HG03558 (cell line): ENCODE results near the gene BPIFB2.

Experiments used
- ATAC-seq: cut with Tn5 transposase; IDR thresholded peaks from one replicate; pipeline ENCODE4 v1.9.1; 2021; ENCODE audit warnings: moderate number of reproducible peaks; ENCODE audit not compliant: unreplicated experiment; ENCODE audit errors: extremely low read depth

Gene BPIFB2

DNA sequence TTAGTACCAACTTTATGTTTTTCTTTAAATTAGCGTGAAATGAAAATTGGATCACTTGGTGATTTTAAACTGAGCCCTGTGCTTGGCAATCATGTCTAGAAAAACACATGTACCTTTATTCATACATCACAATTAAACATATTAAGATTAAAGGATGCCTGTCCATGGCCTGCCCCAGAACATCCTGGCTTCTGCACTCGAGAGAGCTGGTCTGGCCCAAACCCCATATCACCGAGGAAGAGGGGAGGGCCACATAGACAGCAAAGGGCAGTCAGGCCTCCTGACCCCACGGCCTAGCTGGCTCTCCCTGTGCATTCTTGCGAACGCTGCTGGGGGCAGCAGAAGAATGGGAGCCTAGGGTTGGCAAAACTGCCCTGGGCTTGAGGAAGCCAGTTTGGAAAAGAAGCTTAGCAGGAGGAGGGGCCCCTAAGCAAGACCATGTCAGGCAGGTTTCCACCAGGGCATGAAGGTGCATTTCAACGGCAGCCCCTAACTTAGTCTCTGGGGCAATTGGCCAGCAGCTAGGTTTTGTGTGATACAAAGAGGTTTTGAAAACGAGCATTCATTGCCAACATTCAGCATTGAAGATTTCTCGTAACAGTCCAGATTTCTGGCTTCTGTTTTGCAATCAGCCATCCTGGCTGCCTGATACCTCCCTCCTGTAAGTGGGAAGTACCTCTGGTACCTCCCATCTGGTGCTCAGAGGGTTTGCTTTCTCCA lies 54.8 kb downstream of the BPIFB2 start:
- ATAC-seq, result no peak

- no peak for ATAC-seq
Observed at GRCh38 chr20:33062825-33063149, 55.3 kb downstream of the BPIFB2 start.

GRCh38 chr20:33063271-33063670 lies 55.8 kb downstream of the BPIFB2 start:
- no peak for ATAC-seq

GRCh38 chr20:33064572-33065287 lies 57.2 kb downstream of the BPIFB2 start:
- ATAC-seq, result no peak

- ATAC-seq, result no peak
Observed at GRCh38 chr20:33065785-33066184, 58.3 kb downstream of the BPIFB2 start.

DNA sequence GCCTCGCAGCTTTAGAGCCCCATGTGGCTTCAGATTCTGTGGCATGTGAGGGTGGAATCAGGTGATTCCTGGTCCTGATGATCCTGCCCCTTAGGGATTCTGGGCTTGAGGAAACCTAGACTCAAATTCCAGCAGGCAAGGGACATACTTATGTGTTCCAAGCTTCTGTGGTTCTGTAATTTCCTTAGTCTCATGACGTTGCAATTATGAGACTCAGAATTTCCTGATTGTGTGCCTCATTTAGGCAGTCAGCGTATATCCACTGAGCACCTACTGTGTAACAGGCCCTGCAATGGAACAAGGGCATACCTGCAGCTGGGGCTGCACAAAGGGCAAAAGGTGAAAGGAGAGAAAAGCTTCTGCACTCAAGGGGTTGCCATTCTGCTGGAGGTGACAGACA lies 60.3 kb downstream of the BPIFB2 start:
- ATAC-seq, result no peak

- ATAC-seq, result no peak
Observed at GRCh38 chr20:33068251-33068939, 60.9 kb downstream of the BPIFB2 start.

DNA sequence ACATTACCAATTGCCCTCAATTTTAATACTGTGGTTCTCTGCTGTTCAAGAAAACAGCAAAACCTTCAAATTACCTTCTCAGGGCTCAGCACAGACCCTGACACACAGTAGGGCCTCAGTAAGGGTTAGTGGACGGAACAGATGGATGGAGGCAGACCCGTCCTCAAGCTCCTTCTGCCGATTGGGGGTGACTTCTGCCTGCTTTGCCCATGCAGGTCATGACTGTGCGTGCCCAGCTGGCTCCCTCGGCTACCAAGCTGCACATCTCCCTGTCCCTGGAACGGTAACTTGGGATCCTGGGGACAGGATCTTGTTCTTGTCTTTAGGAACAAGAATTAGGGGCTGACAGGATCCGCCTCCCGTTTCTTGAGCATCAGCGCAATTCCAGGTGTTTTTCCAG lies 62.2 kb downstream of the BPIFB2 start:
- ATAC-seq, result no peak

- no peak for ATAC-seq
Observed at GRCh38 chr20:33070111-33071053, 62.9 kb downstream of the BPIFB2 start.

DNA sequence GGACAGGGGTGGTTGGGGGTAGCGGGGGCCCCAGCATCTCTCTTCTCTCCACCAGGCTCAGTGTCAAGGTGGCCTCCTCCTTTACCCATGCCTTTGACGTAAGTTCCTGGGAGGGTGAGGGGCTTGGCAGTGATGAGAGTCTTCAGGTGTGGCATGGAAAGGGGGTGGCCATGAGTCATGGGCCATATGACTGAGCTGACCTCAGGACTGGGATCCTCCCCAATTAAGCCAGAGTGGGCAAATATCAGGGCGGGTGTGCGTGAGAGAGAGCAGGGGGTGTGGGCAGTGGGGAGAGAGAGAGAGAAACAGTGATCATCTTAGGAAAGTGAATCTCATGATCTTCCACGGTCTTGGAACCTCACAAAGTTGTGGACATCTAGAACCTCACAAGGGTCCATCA lies 63.7 kb downstream of the BPIFB2 start:
- ATAC-seq, result no peak

- ATAC-seq, result no peak
Observed at GRCh38 chr20:33072362-33072761, 64.9 kb downstream of the BPIFB2 start.

DNA sequence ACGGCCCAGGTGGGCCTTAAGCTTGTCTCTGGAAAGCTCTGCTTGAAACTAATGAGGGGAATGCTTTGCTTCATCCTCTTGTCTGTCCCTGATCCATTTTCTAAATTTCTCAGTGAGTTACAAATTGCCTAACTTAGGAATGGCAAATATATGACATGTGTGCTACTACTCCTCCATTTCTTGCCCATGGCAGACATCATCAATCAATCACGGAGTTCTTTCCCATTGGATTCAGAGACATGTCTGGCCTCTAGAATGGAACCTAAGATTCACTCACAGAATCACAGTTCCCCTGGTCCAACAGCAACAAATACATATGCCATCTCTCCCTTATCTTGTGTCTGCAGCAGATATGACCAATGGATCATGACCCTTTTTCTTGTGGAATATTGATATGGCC lies 65.3 kb downstream of the BPIFB2 start:
- ATAC-seq, result no peak
